GM12875 (cell line): ENCODE data around the gene MSH2.
A peak's percentile ranks its signal among the peaks of the same experiment; 100 is the strongest.

ENCODE experiments used
- H3K4me3 ChIP-seq: one replicate; pipeline ENCODE4 v1.5.1; 2011; ENCODE audit warnings: low read depth, low read length, control low read depth
- TF ChIP-seq, protein P1 (sequence below): IDR thresholded peaks from 2 replicates; pipeline ENCODE4 v1.5.1; 2011; ENCODE audit warnings: low read depth, mild to moderate bottlenecking, control low read depth, inconsistent platforms, low read length, moderate library complexity, borderline replicate concordance; ENCODE audit not compliant: insufficient read depth

The MSH2 gene

DNA sequence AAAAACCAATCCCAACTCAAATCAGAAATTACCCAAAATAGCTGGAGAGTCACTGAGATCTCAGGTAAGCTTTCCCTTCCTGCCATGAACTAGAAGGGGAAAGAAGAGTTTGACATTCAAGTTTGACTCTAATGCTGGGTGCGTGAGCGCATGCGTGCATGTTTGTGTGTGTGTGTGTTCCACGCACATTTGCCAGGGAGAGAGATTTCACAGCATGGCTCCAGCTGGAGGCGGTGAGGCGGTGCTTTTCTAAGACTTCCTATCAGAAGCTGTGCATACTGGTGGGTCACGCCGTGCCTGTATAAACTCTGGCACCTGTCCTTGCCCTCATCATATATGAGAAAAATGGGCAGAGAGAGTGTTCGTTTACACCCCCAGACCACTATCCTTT, 116.2 kb downstream of the MSH2 start:
- TF ChIP-seq, protein P1, sequence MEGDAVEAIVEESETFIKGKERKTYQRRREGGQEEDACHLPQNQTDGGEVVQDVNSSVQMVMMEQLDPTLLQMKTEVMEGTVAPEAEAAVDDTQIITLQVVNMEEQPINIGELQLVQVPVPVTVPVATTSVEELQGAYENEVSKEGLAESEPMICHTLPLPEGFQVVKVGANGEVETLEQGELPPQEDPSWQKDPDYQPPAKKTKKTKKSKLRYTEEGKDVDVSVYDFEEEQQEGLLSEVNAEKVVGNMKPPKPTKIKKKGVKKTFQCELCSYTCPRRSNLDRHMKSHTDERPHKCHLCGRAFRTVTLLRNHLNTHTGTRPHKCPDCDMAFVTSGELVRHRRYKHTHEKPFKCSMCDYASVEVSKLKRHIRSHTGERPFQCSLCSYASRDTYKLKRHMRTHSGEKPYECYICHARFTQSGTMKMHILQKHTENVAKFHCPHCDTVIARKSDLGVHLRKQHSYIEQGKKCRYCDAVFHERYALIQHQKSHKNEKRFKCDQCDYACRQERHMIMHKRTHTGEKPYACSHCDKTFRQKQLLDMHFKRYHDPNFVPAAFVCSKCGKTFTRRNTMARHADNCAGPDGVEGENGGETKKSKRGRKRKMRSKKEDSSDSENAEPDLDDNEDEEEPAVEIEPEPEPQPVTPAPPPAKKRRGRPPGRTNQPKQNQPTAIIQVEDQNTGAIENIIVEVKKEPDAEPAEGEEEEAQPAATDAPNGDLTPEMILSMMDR, result no peak
- H3K4me3 ChIP-seq, result no peak overlapping the region

DNA sequence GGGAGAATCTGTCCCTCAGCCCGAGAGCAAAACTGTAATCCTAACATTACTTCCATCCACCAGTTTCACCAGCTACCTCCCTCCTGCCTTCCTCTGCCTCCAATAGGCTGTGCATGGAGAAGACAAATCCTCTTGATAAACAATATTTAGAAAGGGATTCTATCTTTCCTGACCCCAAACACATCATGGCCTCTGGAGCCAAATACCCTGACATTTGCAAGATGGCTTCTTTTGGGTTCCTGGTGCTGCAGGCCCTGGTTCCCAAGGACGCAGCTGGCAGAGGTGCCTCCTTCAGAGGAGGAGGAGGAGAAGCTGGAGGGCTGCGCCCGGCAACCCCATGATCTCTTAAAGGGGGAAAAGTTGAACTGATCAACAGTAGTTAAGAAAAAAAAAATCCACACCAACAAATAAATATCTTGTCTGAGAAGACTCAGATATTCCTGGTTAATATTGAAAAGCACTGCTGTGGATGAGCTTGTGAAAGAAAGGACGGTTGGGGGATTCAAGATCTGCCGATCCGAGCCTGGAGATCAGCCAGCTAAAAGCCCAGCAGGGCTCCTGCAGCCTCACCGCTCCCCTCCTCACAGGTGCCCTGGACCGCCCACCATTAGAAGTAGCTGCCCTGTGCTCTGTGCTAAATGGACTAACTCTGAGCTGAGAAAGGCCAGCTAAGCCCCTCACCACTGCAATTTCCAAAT, 116.8 kb downstream of the MSH2 start:
- H3K4me3 ChIP-seq, result no peak overlapping the region
- TF ChIP-seq, protein P1, result no peak

DNA sequence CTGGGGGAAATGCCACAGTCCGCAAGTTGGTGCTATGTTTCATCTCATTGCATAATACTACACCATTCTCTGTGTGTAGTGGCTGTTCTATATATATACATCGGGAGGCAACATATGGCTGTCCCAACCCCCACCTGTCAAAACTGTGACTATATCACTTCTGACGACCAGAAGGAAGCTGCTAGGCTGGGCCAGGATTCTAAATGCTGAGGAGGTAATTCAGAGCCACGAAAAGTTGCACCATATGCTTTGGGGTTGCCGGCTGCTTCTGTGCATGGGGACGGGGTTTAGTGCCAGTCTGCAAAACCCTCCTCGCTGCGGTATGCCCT, 117.3 kb downstream of the MSH2 start:
- H3K4me3 ChIP-seq, result peak overlapping the region; percentile 61
- TF ChIP-seq, protein P1, result no peak

DNA sequence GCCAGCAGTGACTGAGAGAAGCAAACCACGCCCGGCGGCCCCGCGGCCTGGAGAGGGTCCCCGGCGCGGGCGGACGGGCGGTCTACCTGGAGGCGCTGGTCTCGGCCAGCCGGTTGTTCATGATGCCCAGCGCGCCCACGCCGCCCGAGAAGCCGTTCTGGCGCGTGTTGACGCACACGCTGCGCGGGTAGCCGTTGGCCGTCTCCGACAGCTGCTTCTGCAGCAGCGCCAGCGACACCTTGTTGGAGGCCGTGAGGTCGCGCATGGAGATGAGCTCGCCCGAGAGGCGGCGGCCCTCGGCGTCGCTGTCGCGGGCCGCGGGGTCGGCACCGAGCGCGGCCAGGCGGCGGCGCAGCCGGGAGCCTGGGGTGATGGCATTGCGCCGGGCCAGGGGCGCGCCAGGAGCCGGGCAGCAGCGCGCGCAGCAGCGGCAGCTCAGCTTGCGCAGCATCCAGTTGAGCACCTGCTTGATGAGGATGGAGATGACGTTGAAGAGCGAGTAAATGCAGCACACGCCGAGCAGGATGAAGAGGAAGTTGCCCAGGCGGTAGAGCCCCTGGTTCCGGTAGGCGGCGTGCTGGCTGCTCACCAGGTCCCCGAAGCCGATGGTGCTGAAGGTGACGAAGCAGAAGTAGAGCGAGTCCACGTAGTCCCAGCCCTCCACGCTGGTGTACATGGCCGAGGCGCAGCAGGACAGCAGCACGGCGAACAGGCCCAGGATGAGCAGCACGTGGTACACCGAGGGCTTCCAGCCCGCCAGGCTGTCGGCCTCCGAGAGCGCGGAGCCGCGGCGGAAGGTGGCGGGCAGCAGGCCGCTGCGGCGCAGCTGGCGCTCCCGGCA, 118.1 kb downstream of the MSH2 start:
- peak overlapping the region; percentile 61 for H3K4me3 ChIP-seq
- TF ChIP-seq, protein P1, result peak; percentile 71

DNA sequence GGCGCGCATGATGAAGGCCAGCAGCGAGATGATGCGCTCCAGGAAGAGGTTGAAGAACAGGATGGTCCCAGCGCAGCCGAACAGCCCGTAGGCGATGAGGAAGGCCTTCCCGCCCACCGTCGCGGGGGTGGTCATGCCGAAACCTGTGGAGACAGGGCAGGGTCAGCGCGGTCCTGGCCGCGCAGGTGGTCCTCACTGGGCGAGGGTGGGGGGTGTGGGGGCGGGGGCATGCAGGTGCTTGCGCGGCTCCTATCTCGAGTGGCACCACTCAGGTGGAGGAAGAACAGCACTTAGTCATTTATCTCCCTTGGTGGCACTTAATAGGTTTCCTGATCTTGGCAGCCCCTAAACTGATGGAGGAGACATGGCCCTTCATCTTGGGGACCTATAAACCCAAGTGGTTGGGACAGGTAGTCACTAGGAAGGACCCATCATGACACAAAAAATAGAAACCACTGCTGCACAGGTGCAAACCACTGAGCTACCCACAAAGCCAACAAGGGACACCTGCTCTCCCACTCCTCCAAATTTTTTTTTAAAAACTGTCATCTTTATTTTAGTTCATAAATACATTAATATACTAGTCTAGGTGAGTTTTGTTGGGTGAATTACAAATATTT, 118.8 kb downstream of the MSH2 start:
- peak overlapping the region; percentile 61 for H3K4me3 ChIP-seq
- TF ChIP-seq, protein P1, result no peak

DNA sequence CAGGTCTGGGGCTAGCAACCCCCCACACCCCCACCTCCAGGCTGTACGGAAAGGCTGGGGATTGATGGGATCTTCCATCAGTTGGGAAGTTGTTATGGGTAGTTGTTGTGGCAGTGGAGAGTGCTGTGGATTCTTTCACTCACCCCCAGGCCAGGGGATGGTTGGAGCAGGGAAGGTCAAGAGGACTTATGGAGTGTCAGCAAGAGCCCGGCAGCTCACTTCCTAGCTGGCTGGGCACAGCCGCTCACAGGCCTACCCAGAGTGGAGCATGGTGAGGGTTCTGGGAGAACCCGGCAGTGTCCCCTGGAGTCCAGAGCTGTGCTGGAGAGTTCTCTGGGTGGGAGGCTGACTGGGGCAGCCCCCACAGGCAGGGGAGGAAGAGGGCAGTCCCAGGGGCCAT, 122.2 kb downstream of the MSH2 start:
- no peak overlapping the region for H3K4me3 ChIP-seq
- TF ChIP-seq, protein P1, result no peak
